ENCODE measurements around the gene AIDA. TPM values are rescaled to one million over a fixed set of nuclear protein-coding genes. Genes with fewer than 3 reads are reported as not detected.

The AIDA gene
- total RNA-seq, 1 experiment from 2014 or later = 80.0 TPM

GRCh38 chr1:222736470-222736869 is 24.2 kb upstream of the AIDA start:
- Histone ChIP-seq H3K4me3 (ENCODE audit: low read depth, low read length, poor library complexity, severe bottlenecking) (no peak overlapping the region), H3K4me1 (ENCODE audit: insufficient read depth, low read length, poor library complexity, severe bottlenecking) (no peaks in the 10 kb centered on the region), H3K9me3 (ENCODE audit: low read depth, low read length, poor library complexity, severe bottlenecking) (no peaks in the 10 kb centered on the region), H3K27me3 (replicated peaks; ENCODE audit: insufficient read depth, low read depth, low read length, poor library complexity) (no peaks in the 10 kb centered on the region), H3K27ac (ENCODE audit: low read depth, low read length, poor library complexity, severe bottlenecking) (no peak overlapping the region), H3K36me3 (ENCODE audit: insufficient read depth, low read length, poor library complexity, severe bottlenecking) (peaks cover 26% of the 10 kb centered on the region)
- TF ChIP-seq, protein P1, sequence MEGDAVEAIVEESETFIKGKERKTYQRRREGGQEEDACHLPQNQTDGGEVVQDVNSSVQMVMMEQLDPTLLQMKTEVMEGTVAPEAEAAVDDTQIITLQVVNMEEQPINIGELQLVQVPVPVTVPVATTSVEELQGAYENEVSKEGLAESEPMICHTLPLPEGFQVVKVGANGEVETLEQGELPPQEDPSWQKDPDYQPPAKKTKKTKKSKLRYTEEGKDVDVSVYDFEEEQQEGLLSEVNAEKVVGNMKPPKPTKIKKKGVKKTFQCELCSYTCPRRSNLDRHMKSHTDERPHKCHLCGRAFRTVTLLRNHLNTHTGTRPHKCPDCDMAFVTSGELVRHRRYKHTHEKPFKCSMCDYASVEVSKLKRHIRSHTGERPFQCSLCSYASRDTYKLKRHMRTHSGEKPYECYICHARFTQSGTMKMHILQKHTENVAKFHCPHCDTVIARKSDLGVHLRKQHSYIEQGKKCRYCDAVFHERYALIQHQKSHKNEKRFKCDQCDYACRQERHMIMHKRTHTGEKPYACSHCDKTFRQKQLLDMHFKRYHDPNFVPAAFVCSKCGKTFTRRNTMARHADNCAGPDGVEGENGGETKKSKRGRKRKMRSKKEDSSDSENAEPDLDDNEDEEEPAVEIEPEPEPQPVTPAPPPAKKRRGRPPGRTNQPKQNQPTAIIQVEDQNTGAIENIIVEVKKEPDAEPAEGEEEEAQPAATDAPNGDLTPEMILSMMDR (conservative IDR thresholded peaks at IDR 0.05; ENCODE audit: low read depth, low read length) = no peak
- no peak for TF ChIP-seq EZH2 (IDR thresholded peaks at IDR 0.05; ENCODE audit: borderline replicate concordance, low read depth, low read length, poor library complexity, severe bottlenecking)
- intact Hi-C loops (cut with micrococcal nuclease; ENCODE audit: unreplicated experiment) = loop anchor here (10.0 kb wide), 1 partner anchor 948 kb away; no protein-coding TSS in a partner anchor
- CTCF ChIA-PET = no interaction called here
- POLR2A ChIA-PET (ENCODE audit: low non-redundant PET) = no interaction called here
- no peak for DNase-seq (ENCODE audit: low spot score)
- BruUV-seq (replicated peaks) = no TSS peak

- H3K27me3 ChIP-seq (replicated peaks; ENCODE audit: insufficient read depth, low read depth, low read length, poor library complexity) = no peaks in the 10 kb centered on the region
- intact Hi-C loops (cut with micrococcal nuclease; ENCODE audit: unreplicated experiment) = loop anchor here (10.0 kb wide), 1 partner anchor 950 kb away; no protein-coding TSS in a partner anchor
- H3K36me3 ChIP-seq (ENCODE audit: insufficient read depth, low read length, poor library complexity, severe bottlenecking) = peaks cover 38% of the 10 kb centered on the region
- ChIA-PET CTCF (no interaction called here), POLR2A (ENCODE audit: low non-redundant PET) (no interaction called here)
- BruUV-seq (replicated peaks) = no TSS peak
- TF ChIP-seq, protein P1 (conservative IDR thresholded peaks at IDR 0.05; ENCODE audit: low read depth, low read length) = no peak
- H3K4me3 ChIP-seq (ENCODE audit: low read depth, low read length, poor library complexity, severe bottlenecking) = no peak overlapping the region
- H3K27ac ChIP-seq (ENCODE audit: low read depth, low read length, poor library complexity, severe bottlenecking) = no peak overlapping the region
- no peak for DNase-seq (ENCODE audit: low spot score)
- no peaks in the 10 kb centered on the region for H3K9me3 ChIP-seq (ENCODE audit: low read depth, low read length, poor library complexity, severe bottlenecking)
- H3K4me1 ChIP-seq (ENCODE audit: insufficient read depth, low read length, poor library complexity, severe bottlenecking) = no peaks in the 10 kb centered on the region
Measured at GRCh38 chr1:222734740-222735139, 22.4 kb upstream of the AIDA start.

DNA sequence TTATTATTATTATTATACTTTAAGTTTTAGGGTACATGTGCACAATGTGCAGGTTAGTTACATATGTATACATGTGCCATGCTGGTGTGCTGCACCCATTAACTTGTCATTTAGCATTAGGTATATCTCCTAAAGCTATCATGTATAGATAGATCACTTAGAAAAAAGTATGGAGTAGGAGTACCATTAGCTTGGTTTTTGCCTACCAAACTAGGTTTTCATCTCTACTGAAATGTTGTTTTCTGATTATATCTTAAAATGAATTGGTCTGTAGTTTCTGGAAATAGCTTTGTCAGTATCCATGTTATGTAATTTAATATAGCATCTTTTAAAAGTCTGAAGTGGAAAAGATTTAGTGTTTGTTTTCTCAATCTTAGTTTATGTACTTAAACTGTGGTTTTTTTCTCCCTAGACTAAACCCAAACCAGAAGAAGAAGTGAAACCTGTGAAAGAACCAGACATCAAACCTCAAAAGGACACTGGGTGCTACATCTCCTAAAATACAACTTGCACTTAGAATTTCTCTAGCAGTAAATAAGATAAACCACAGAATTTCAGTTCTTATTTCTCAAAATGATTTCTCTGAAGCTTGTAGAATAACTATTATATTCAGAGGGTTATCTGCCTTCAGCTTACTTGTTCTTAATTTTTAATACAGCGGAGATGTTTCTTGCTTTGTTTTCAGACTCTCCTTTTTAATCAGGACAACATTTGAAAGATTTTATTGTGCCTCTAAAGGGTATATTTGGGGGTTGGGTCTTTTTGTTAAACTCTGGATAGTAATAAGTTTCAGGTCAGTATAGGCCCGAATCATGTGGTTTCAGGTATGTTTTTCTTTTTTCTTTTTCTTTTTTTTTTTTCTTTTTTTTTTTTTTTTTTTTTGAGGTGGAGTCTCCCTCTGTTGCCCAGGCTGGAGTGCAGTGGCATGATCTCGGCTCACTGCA is 20.2 kb upstream of the AIDA start:
- no peaks in the 10 kb centered on the region for H3K4me1 ChIP-seq (ENCODE audit: insufficient read depth, low read length, poor library complexity, severe bottlenecking)
- TF ChIP-seq, protein P1 (conservative IDR thresholded peaks at IDR 0.05; ENCODE audit: low read depth, low read length) = no peak
- TF ChIP-seq EZH2 (IDR thresholded peaks at IDR 0.05; ENCODE audit: borderline replicate concordance, low read depth, low read length, poor library complexity, severe bottlenecking) = no peak
- ChIA-PET CTCF (no interaction called here), POLR2A (ENCODE audit: low non-redundant PET) (no interaction called here)
- H3K9me3 ChIP-seq (ENCODE audit: low read depth, low read length, poor library complexity, severe bottlenecking) = no peaks in the 10 kb centered on the region
- no peak overlapping the region for H3K27ac ChIP-seq (ENCODE audit: low read depth, low read length, poor library complexity, severe bottlenecking)
- intact Hi-C loops (cut with micrococcal nuclease; ENCODE audit: unreplicated experiment) = loop anchor here (10.0 kb wide), 1 partner anchor 952 kb away; no protein-coding TSS in a partner anchor
- H3K36me3 ChIP-seq (ENCODE audit: insufficient read depth, low read length, poor library complexity, severe bottlenecking) = peaks cover 52% of the 10 kb centered on the region
- no TSS peak for BruUV-seq (replicated peaks)
- no peaks in the 10 kb centered on the region for H3K27me3 ChIP-seq (replicated peaks; ENCODE audit: insufficient read depth, low read depth, low read length, poor library complexity)
- H3K4me3 ChIP-seq (ENCODE audit: low read depth, low read length, poor library complexity, severe bottlenecking) = no peak overlapping the region
- no peak for DNase-seq (ENCODE audit: low spot score)
